Fibroblast of lung (primary cell): Measurements from ENCODE around the gene JUN. TPM values are rescaled to one million over a fixed set of nuclear protein-coding genes. Genes with fewer than 3 reads are reported as not detected.

Experiments used
- DNase-seq, 2 donors: peaks; one replicate each; pipeline versions ENCODE4 v3.0.0 to v3.0.0-alpha.2; 2010; ENCODE audit warnings: low read depth in 2 of 2
- H2AFZ ChIP-seq: 2 replicates; pipeline ENCODE4 v1.5.1; 2012; ENCODE audit warnings: low read length, control low read depth, inconsistent platforms
- H3K27ac ChIP-seq: 2 replicates; pipeline ENCODE4 v1.5.1; 2011; ENCODE audit warnings: low read length, control low read depth; ENCODE audit not compliant: insufficient read depth
- H3K27me3 ChIP-seq: 2 replicates; pipeline ENCODE4 v1.5.1; 2011; ENCODE audit warnings: mild to moderate bottlenecking, low read length; ENCODE audit not compliant: control insufficient read depth, insufficient read depth
- H3K36me3 ChIP-seq: 2 replicates; pipeline ENCODE4 v1.5.1; 2011; ENCODE audit warnings: low read length; ENCODE audit not compliant: control insufficient read depth, insufficient read depth
- H3K4me1 ChIP-seq: 2 replicates; pipeline ENCODE4 v1.5.1; 2011; ENCODE audit warnings: low read length; ENCODE audit not compliant: control insufficient read depth, insufficient read depth; ENCODE audit errors: extremely low read depth
- H3K4me2 ChIP-seq: 2 replicates; pipeline ENCODE4 v1.5.1; 2011; ENCODE audit warnings: low read length, control low read depth; ENCODE audit not compliant: insufficient read depth; ENCODE audit errors: extremely low read depth
- H3K4me3 ChIP-seq, 4 experiments: fragments of 200-600 bp in 1 of 4; sonication (generic) in 1 of 4; replicated peaks in 1 of 4; 2 replicates each; pipeline ENCODE4 v1.5.1; 2011 to 2016; ENCODE audit warnings: low read length in 4 of 4, low read depth in 3 of 4, mild to moderate bottlenecking in 3 of 4, control low read depth in 2 of 4, inconsistent platforms in 1 of 4, mixed read lengths in 1 of 4; ENCODE audit not compliant: insufficient read depth in 1 of 4; ENCODE audit errors: control extremely low read depth in 1 of 4
- H3K79me2 ChIP-seq: 2 replicates; pipeline ENCODE4 v1.5.1; 2012; ENCODE audit warnings: mild to moderate bottlenecking, low read length, inconsistent platforms; ENCODE audit not compliant: control insufficient read depth, insufficient read depth
- H3K9ac ChIP-seq: 2 replicates; pipeline ENCODE4 v1.5.1; 2011; ENCODE audit warnings: mild to moderate bottlenecking, low read length, control low read depth; ENCODE audit not compliant: insufficient read depth
- H3K9me3 ChIP-seq: 2 replicates; pipeline ENCODE4 v1.5.1; 2012; ENCODE audit warnings: low read depth, low read length; ENCODE audit not compliant: control insufficient read depth, insufficient read depth
- H4K20me1 ChIP-seq: 2 replicates; pipeline ENCODE4 v1.5.1; 2011; ENCODE audit warnings: low read length; ENCODE audit not compliant: control insufficient read depth, insufficient read depth; ENCODE audit errors: extremely low read depth
- EZH2 ChIP-seq: IDR thresholded peaks from 2 replicates; pipeline ENCODE4 v1.5.1; 2012; ENCODE audit warnings: low read length, control low read depth, mild to moderate bottlenecking; ENCODE audit errors: missing control alignments
- polyA plus RNA-seq, 2 donors: library from polyadenylated mRNA; depleted of rRNA in 1 of 2; stranded (reverse) in 1 of 2; unstranded in 1 of 2; fragments of >200 nt; gene quantifications; 2 replicates each; pipeline ENCODE4 v1.2.1, GENCODE V29; 2011 to 2012; ENCODE audit warnings: missing spikeins in 1 of 2
- total RNA-seq: library from RNA; depleted of rRNA; stranded (reverse); fragments of >200 nt; gene quantifications from 2 replicates; pipeline ENCODE4 v1.2.1, GENCODE V29; 2014
- TF ChIP-seq, protein P1 (sequence below), 2 donors: IDR thresholded peaks in 1 of 2; conservative IDR thresholded peaks in 1 of 2; 1 replicate in 1 of 2; 2 replicates in 1 of 2; pipeline ENCODE4 v1.5.1; 2011 to 2012; ENCODE audit warnings: low read length in 2 of 2, control low read depth in 1 of 2, inconsistent platforms in 1 of 2, low read depth in 1 of 2, mild to moderate bottlenecking in 1 of 2

JUN gene
- total and polyA plus RNA-seq, 2 donors (not counting 1 experiment from before 2014, with no cell fraction given) = 22.6 to 145 TPM

DNA sequence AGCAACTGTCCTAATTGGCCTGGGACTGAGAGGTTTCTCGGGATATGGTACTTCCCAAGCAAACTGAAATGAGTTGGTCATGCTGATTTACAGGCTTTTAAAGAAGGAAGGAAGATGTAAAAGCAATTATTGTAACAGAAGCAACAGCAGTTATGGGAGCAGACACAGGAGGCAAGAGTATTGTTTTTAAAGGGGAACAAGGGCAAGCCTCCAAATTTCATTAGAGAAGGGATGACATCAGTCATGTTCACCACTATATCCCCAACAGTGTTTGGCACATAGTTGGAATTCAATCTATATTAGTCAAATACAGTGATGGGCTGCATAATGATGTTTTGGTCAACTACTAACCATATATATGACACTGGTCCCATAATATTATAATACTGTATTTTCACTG is 46.0 kb upstream of the JUN start:
- Histone ChIP-seq H3K79me2 (no peaks in the 10 kb centered on the region), H3K4me1 (peaks cover 5% of the 10 kb centered on the region), H2AFZ (no peak overlapping the region), H3K36me3 (no peaks in the 10 kb centered on the region), H3K4me3 (no peak overlapping the region), H3K4me2 (no peak overlapping the region), H4K20me1 (no peaks in the 10 kb centered on the region), H3K9ac (no peak overlapping the region), H3K27ac (no peak overlapping the region), H3K27me3 (no peaks in the 10 kb centered on the region), H3K9me3 (no peaks in the 10 kb centered on the region)
- peak; percentile 20 to 59 for DNase-seq
- TF ChIP-seq, protein P1, sequence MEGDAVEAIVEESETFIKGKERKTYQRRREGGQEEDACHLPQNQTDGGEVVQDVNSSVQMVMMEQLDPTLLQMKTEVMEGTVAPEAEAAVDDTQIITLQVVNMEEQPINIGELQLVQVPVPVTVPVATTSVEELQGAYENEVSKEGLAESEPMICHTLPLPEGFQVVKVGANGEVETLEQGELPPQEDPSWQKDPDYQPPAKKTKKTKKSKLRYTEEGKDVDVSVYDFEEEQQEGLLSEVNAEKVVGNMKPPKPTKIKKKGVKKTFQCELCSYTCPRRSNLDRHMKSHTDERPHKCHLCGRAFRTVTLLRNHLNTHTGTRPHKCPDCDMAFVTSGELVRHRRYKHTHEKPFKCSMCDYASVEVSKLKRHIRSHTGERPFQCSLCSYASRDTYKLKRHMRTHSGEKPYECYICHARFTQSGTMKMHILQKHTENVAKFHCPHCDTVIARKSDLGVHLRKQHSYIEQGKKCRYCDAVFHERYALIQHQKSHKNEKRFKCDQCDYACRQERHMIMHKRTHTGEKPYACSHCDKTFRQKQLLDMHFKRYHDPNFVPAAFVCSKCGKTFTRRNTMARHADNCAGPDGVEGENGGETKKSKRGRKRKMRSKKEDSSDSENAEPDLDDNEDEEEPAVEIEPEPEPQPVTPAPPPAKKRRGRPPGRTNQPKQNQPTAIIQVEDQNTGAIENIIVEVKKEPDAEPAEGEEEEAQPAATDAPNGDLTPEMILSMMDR (conservative IDR thresholded peaks at IDR 0.05 in 1 of 2, IDR thresholded peaks at IDR 0.05 in 1 of 2; ENCODE audit: low read depth in 1 of 2, low read length in 2 of 2) = no peak
- no peak for TF ChIP-seq EZH2

GRCh38 chr1:58827298-58827697 is 43.5 kb upstream of the JUN start:
- no peaks in the 10 kb centered on the region for H3K36me3 ChIP-seq
- H3K9ac ChIP-seq = no peak overlapping the region
- H2AFZ ChIP-seq = no peak overlapping the region
- H3K27me3 ChIP-seq = no peaks in the 10 kb centered on the region
- peaks cover 15% of the 10 kb centered on the region for H3K4me1 ChIP-seq
- H3K4me2 ChIP-seq = no peak overlapping the region
- TF ChIP-seq, protein P1 (conservative IDR thresholded peaks at IDR 0.05 in 1 of 2, IDR thresholded peaks at IDR 0.05 in 1 of 2; ENCODE audit: low read depth in 1 of 2, low read length in 2 of 2) = no peak
- no peak for TF ChIP-seq EZH2
- H3K79me2 ChIP-seq = no peaks in the 10 kb centered on the region
- DNase-seq = no peak
- H4K20me1 ChIP-seq = no peaks in the 10 kb centered on the region
- no peaks in the 10 kb centered on the region for H3K9me3 ChIP-seq
- H3K27ac ChIP-seq = no peak overlapping the region
- H3K4me3 ChIP-seq = no peak overlapping the region

DNA sequence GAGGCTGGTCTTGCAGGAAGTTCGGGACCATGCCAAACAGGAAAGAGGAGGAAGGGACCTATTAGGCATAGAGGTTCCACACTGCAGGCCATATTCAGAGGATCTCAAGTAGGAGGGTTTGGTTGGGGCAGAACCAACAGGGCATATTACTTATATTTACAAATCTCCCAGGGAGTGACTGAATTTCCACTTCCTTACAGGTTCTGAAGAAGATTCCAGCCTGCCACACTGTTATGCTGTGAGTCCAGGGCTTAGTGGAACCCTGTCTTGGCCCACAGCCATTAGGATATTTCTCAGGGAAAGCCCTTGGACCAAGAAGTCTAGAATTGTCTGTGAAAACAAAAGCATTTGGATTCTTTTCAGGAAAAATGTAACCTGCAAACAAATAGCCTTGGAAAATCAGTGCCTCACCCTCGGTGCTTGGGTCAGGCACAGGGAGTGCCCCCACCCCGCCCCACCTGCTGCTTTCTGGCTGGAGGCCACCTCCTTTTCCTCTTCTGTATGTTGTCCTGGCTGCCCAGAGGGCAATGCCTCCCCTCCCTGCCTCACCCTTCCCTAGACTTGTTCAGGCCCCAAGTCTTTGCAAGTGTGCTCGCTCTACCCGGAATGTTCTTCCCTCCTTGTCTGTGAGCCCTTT is 41.0 kb upstream of the JUN start:
- no peak for DNase-seq
- Histone ChIP-seq H2AFZ (no peak overlapping the region), H3K9me3 (no peaks in the 10 kb centered on the region), H3K27ac (no peak overlapping the region), H3K4me3 (no peak overlapping the region), H3K4me2 (no peak overlapping the region), H3K4me1 (peaks cover 14% of the 10 kb centered on the region), H3K79me2 (no peaks in the 10 kb centered on the region), H3K27me3 (no peaks in the 10 kb centered on the region), H4K20me1 (no peaks in the 10 kb centered on the region), H3K9ac (no peak overlapping the region), H3K36me3 (no peaks in the 10 kb centered on the region)
- TF ChIP-seq, protein P1 (conservative IDR thresholded peaks at IDR 0.05 in 1 of 2, IDR thresholded peaks at IDR 0.05 in 1 of 2; ENCODE audit: low read depth in 1 of 2, low read length in 2 of 2) = no peak
- no peak for TF ChIP-seq EZH2
